ENCODE results near the gene CSNK2B.
A peak's percentile ranks its signal among the peaks of the same experiment; 100 is the strongest.

Gene CSNK2B

DNA sequence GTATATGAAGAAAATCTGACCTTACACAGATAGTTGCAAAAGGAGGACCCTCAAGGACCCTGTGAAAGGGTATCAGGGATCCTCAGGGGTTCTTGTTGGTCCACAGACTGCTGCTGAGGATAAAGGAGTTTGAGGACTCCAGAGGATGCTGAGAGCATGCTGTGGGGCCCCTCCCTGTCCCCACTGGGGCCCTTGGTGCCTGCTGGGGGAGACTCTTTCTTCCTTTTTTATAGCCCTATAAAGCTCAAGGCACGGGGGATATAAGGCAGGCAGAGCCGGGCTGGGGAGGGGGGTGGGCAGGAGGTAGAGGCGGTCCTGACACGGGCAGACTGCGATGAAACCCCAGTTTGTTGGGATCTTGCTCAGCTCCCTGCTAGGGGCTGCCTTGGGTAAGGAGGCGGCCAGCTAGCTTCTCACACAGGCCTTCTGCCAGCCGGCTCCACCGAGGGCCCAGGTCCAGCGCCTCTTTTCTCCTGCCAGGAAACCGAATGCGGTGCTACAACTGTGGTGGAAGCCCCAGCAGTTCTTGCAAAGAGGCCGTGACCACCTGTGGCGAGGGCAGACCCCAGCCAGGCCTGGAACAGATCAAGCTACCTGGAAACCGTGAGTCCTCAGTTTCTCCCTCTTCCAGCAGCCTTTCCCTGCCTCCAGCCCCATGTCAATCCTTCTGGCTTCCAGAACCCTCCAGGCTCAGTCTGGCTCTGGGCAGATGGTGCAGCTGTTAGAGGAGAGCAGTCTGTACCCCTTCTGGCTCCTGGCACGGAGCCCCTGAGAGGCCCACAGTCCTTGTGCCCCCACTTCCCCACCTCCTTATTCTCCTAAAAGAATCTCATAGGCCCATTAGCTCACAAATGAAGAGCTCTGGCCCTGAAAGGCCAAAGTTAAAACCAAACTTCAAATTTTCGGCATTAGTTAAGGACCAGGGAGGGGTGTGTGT, 49.4 kb downstream of the CSNK2B start, which contains the start of gene LY6G6D:
Gene LY6G6D (plus strand): TSS at position 327 of the 937 bp plus-strand sequence. CDS start 8 bp downstream, at position 335.
- no peak for DNase-seq

DNA sequence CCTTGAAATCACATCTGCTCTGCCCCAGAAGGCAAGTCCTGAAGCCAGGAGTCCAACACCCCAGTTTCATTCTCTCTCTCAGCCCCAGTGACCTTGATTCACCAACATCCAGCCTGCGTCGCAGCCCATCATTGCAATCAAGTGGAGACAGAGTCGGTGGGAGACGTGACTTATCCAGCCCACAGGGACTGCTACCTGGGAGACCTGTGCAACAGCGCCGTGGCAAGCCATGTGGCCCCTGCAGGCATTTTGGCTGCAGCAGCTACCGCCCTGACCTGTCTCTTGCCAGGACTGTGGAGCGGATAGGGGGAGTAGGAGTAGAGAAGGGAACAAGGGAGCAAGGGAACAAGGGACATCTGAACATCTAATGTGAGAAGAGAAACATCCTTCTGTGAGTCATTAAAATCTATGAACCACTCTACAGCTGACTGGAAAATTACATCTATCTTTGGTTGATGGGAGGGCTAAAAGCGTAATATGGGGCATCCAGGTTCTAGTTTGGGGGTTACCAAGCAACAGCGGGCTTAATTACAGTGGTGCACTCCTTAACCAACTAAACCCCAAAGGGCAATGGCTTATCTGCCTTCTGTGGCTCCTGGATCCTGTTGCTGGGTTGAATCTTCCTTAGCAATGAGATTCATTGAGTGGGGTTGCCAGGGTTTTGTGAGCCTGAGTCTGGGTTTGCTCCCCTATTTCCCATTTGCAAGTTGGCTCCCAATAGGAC, 51.8 kb downstream of the CSNK2B start:
- DNase-seq, result peak; percentile 30

DNA sequence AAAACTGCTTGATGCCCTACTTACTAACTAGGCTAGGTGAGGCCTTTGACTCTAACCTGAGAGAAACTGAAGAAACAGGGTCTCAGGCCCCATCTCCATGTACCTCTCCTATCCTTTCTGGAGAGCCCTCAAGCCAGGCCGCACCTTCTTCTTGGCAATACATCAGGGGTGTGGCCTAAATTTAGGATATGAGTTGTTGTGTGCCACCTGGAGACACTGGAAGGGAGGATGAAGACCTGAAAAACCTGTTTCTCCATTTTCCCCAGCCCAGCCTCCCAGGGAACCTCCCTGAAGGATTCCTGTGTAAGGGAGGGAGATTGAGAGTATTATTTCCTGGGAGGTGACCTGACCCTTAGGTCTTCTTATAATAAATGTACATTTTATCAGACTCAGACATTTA, 52.4 kb downstream of the CSNK2B start:
- peak; percentile 90 for DNase-seq

DNA sequence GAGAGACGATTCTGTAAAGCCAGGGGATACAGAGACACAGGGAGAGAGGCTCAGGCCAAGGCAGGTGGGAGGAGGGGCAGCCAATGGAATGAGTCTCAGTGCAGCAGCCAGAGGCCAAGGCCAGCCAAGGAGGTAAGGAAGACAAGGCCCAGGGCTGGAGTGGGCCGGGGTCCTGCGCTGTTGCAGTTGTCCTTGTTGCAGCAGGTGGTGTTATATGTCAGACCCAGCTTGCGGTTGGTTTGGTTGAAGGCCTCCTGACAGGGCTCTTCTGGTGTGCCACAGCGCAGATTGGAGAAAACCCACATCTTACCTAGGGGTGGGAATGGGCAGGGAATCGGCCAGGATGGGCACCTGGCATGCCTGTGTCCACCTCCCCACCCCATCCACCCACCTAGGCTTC, 53.1 kb downstream of the CSNK2B start:
- no peak for DNase-seq

Measured in DMS79 (cell line).